Measurements from ENCODE around the gene IL19.

IL19 gene, protein sequence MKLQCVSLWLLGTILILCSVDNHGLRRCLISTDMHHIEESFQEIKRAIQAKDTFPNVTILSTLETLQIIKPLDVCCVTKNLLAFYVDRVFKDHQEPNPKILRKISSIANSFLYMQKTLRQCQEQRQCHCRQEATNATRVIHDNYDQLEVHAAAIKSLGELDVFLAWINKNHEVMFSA

DNA sequence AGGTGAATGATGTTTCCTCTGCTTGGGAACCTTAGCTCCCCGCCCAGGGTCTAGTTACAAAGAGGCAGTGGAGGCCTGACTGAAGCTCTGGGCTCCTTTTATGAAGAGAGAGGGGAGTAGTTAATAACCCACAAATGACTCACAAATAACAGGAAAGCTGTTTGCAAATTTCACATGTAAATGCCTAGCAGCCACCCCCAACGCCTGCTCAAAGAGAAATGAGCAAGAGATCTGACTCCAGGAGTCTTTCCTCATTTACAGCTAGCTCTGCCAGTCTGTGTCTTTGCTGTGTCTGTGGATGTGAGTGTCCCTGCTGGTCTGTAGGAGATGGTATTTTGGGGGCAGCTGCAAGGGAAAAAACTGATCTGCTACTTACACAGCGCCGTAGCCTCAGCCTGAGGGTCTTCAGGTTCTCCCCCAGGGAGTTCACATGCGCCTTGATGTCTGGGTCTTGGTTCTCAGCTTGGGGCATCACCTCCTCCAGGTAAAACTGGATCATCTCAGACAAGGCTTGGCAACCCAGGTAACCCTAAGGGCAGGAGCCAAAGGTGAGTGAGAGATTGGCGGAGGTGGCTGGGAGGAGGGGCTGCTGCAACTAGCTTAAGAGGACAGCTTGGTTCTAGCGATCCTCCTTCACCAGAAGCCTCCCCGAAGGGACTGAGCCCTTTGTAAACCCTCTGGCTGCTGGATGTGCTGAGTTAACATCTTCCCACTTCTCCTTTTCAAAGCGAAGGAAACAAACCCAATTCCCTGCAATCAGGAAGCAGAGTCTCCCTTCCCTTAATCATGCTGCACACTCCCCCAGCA is at the start of gene IL19:
IL19 (plus strand) TSS at position 243 of the 807 bp plus-strand sequence. CDS start 65,890 bp downstream, outside the sequence.
- DNase-seq: no peak

DNA sequence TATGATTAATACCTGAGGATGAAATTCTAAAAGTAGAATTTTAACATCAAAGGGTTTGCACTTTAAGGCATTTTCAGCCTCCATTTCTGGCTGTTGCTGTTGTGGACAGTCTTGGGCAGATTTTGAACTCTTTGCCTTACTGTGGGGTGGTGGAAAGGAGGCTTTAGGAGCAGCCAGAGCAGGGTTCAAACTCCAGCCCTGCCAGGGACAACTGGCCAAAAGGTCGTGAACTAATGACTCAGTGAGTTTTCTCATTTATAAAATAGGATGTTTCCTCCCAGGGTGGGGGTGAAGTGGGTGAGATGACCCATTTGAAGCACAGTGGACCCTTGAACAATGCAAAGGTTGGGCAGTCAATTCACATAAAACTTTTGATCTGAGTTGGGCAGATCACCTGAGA is 49.1 kb upstream of the IL19 start:
- no peak for DNase-seq

DNA sequence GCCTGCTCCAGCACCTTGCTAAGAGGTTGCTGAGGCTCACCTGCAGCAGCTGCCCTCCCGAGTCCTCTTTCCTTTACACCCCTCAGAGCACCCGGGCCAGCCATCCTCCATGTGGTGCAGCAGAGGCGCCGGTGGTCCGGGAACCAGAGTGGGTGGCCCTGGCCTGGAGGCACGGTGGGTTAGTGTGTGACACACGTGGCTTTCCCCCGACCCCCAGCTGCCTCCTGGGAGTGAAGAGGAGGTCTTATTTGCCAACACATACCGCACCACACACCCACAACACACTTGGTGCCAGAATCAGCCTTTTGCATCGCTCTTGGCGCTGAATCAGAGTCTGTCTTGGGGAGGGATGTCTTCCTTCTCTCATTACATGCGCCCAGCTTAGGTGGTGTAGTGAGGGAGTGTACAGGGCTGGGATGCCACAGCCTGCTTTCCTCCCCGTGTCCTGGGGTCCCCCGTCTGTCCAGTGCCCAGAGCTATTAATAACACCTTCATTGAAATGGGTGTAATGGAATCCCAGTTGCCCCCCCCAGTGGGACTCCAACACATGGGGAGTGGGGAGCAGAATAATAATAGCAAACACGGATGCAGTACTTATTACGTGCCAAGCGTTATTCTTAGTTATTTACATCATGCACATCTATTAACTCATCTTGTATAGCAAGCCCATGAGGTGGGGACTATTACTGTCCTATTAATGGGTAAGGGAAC is 47.7 kb upstream of the IL19 start:
- DNase-seq: no peak

DNA sequence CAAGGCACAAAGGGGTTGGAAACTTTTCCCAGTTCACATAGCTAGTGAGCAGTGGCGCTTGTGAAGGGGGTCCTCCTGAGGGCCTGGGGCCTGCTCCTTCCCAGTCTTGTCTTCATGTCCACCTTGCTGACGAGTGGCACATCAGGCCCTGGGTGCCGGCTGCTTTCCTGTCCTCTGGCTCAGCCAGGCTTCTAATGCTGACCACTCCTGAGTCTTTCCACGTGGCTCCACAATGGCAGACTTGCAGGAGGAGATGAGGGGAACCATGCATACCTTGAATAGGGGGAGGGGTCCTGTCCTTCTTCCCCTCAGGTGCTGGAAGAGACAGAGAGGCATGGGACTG is 47.1 kb upstream of the IL19 start:
- no peak for DNase-seq

DNA sequence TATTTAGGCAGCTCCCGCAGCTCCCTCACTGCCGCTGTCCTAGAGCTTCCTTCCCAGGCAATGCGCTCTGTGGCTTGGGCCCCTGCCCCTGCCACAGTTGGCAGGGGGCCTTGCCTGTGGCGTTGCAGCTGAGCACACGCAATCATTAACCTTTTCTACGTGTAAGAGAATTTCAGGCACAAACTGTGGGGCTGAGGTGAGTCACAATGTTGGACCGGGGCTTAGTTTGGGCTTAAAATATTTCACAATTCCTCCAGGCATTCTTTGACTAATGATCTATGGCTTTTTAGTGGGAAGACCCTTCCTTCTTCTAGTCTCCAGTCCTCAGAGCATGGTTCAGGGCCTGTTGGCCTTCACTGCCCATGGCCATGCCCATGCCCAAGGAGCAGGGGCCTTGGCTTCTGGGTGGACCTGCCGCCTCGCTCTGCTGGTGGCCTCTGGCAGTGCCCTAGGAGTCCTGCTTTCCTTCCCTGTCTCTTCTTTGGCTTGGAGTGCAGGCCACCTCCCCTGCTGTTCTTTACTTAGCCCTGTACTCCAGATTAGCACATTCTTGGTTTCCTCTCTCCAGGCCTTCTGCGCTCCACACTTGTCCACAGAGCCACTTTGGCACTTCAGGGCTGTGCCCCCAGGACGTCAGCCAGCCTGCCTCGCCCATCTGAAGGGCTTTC is 46.6 kb upstream of the IL19 start:
- DNase-seq: no peak

DNA sequence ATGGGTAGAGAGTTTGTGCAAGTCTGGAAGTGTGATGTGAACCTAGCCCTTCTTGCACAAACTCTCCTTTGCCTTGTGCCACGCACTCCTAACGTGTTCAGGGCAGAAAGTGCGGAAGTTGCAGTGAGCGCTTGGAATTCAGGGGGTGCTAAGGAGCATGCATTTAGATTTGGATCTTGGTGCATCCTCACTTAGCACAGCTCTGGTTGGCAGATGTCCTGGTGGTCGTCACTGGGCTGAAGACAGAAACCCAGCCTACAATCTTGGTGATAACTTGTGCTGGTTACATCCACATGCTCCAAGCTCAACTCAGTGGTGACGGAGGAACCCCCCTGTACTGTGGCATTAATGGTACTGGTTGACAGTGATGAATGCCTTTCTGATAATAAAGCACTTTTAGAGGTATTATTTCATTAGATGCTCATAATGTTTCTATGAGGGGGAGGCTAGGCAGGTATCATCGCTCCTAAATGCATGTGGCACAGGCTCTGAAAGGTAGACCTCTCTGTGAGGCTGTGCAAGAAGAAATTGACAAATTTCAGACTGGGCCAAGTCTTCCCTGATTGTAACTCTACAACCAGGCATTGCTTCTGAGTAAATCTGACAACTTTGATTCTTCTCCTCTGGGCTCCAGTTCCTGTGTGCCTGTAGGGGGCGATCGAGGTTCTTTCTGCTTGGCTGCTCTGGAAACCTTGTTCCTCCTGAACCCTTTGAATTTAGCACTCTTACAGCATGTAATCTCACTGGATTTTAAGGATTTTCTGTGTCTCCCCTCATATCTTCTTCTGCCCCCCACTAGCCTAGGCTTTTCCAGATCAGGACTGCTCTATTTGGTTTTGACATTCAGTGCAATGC is 45.2 kb upstream of the IL19 start:
- no peak for DNase-seq

DNA sequence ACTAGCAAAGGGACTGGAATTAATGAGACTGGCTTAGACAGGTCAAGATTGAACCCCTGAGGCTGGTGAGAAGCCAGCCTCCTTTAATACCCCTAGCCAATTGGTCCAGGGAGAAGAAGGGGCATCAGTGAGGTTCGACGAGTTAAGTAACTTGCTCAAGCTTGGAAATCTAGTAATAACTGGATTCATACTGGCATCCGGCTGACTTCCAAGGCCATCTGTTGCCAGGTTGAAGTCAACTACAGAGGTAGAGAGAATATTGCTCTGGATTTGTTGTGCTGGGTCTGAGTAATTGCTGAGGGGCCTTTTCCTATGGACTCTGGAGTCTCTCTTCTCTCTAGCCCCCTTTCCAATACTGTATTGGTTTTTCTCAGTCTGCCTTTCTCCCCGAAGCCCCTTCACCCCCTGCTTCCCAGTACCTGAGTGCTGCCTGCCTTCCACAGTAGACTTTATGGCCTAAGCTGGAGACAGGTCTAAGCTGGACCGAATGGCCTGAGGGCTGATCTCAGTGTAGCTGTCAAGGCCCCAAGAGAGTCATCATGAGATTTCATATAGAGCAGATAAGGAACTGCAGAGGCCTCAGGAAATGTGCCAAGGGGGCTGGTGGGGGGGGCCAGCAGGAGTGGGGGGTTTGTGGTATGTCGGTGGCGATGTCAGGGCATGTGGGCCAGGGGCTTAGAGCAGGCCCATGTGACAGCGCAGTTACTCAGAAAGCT is 42.4 kb upstream of the IL19 start:
- DNase-seq: no peak

DNA sequence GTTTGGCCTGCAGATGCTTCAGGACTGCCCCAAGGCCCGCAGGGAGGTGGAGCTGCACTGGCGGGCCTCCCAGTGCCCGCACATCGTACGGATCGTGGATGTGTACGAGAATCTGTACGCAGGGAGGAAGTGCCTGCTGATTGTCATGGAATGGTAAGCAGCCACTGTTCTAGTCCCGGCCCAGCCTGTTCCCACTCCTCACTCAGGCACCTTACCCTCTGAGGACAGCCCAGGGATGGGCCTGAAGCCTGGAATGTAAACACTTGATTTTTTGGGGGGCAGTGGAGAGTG is 41.9 kb upstream of the IL19 start:
- DNase-seq: no peak

DNA sequence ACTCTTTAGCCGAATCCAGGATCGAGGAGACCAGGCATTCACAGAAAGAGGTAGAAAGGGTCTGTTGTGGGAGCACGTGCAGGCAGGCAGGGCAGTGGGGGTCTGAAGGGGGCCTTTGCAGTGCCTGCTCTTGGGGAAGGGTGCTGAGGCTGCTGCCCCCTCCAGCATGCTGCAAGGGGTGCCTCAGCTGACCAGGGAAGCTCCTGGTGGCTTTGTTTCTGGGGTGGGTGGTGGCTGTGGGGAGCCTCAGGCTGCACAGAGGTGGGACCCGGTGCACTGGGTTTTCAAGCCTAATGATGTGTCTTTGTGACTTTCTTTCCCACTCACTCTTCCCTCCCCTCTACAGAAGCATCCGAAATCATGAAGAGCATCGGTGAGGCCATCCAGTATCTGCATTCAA is 41.5 kb upstream of the IL19 start:
- no peak for DNase-seq

DNA sequence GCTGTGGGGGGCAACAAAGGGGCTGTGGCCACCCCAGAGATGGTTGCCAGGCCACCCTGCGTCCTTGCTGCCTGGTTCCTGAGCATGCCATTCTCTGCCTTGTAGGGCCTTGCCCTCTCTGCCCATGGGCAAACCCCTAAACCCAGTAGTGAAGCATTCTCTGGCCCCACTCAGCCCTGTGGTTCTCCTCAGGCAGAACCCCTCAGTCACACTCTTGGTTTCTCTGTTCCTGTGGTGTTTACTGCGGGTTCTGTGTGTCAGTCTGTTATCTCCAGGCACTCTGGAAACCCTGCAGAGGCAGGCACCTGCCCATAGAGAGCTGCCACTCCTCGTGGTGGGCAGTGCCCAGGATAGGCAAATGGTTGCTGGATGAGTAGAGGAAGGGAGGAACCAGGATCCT is 41.1 kb upstream of the IL19 start:
- no peak for DNase-seq

DNA sequence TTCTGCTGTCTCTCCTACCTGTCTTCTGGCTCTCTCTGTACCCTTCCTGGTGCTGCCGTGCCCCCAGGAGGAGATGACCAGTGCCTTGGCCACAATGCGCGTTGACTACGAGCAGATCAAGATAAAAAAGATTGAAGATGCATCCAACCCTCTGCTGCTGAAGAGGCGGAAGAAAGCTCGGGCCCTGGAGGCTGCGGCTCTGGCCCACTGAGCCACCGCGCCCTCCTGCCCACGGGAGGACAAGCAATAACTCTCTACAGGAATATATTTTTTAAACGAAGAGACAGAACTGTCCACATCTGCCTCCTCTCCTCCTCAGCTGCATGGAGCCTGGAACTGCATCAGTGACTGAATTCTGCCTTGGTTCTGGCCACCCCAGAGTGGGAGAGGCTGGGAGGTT is 38.1 kb upstream of the IL19 start:
- DNase-seq: no peak

DNA sequence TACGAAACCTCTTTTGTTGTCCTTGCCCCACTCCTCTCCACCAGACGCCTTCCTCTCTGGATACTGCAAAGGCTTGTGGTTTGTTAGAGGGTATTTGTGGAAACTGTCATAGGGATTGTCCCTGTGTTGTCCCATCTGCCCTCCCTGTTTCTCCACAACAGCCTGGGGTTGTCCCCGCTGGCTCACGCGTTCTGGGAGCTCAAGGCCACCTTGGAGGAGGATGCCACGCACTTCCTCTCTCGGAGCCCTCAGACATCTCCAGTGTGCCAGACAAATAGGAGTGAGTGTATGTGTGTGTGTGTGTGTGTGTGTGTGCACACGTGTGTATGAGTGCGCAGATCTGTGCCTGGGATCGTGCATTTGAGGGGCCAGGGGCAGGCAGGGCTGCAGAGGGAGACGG is 37.6 kb upstream of the IL19 start:
- DNase-seq: no peak

DNA sequence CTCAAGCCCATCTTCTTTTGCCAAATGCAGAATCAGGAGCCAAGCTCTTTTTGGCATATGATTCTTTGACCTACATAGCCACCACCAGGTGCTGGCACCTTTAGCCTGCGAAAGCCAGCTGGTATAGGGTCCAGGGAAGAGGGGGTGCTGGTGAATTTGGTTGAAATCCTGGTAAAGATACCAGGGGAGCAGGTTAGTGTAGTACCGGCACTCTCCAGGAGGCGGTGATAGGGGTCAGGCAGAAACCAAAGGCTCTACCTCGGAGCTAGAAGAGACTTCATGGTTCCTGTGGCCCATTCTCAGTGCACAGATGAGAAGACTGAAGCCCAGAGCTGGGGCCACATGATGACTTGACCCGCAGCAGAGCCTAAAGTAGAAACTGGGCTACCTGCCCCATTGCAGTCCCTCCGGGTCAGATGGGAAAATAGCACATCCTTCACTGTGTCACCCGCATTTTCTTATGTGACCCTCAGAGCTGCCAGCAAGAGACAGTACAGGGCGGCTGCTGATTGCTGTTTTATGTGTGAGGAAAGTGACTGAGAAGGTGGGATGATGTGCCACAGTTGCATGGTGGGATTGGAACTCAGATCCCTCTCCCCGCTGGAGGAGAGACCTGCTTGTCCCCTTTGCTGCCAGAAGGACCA is 36.0 kb upstream of the IL19 start:
- DNase-seq: no peak

DNA sequence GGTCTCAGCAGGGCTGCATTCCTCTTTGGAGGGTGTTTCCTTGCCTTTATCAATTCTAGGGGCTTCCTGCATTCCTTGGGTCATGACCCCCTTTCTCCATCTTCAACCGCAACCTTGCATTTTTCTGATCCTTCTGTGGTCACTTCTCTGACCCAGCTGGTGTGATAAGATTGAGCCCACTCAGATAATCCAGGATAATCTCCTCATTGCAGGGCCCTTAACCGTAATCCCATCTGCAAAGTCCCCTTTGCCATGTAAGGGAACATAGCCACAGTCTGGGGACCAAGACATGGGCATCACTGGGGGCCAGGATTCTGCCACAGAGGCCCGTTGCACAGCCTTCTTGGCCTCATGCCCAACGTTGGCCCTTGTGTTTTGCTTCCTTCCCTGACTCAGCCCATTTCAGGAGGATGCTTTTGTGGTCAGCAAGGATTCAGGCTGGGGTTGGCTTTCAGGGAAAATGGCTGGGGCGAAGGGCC is 35.0 kb upstream of the IL19 start:
- DNase-seq: no peak

DNA sequence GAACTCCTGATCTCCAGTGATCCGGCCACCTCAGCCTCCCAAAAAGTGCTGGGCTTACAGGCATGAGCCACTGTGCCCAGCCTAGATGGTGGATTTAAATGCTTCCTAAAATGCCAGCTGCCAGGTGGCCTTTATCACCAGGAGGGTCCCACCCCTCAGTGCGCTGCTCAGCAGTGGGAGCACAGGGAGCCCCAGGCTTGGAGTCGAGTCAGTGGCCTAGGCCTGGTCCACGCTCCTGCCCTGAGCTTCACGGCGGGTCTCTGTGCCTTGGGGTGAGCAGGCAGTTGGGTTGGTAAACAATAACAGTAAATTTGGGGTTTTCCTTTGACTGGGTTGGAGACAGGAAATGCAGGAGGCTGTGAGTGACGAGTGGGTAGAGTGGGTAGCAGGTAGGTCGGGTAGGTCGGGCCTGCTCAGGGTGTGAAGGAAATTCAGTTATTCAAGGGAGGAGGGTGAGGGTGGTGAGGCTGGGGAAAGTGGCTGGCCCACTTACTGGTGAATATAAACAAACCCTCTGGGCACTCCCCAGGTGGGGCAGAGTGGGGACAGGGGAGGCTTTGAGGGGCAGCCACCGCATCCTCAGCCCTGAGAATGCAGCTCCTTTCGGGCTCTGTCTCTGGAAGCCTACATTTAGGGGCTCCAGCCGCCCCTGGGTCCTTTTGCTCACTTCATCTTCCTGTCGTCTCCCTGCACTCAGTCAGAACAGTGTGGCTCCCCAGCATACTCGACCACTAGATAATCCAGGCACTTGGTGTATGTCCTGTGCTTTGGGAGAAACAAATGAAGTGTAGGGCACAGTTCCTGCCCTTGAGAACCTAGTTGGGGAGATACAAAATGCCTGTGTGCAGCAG is 33.5 kb upstream of the IL19 start:
- DNase-seq: no peak

DNA sequence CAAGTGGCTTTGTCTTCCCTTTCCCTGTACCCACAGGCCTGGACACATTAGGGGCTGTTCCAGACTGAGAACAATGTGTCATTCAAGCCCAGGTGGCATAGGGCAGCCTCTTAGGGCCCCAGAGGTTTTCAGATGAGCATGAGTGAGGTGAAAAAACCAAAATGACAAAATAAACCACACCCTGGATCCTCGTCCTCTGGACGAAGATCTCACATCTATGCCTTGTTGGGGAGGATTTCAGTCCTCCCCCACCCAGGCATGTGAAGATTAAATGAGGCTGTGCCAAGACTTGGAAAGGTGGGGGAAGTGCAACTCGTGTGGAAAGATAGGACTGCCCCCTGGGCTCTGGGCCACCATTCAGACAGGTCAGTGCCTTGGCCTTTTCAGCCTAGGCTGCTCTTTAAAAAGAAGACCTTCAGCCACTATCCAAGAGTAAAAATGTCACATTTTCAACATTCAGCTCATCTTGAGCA is 32.8 kb upstream of the IL19 start:
- DNase-seq: no peak

DNA sequence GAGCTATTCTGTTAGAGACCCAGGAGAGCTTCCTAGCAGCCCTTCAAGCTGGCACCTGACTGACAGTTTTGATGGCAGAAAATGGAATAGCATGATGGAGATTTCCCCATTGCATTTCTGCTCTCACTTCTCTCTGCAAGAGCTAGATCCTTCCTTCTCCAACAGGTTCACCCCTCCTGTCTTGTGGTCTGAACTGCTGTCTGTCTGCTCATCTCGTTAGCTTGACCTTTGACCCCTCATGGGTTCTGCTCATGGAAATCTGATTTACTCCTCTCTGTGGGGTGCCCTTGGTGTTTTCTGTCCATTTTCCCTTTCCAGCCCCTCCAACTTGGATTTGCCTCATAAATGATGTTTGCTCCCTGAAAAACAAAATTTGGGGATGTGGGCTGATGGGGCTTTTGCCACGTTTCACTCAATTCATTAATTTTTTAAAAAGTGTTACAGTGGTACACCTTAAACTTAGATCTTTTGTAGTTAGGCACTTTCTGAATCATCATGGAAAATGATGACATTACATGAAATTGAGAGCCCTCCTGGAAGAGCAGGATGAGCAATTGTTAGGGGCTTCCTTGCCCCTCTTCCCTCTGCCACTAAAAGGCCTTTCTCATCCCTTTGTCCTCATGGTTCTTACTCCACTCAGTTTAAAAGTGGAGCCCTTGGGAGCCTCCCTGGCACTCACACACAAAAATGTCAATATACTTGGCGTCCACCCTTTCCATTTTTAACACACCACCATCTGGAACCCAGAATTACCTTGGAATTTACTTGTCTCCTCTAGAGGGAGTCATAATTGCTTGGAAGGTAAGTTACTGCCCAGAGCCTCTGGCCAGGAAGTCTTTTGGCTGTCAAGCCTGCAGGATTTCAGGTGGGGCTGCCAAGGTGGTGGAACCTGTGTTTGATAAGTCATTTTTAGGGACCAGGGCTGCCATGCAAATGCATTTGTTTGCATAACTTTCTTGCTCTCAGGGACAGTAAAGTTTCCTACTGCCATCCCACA is 31.9 kb upstream of the IL19 start:
- DNase-seq: no peak

DNA sequence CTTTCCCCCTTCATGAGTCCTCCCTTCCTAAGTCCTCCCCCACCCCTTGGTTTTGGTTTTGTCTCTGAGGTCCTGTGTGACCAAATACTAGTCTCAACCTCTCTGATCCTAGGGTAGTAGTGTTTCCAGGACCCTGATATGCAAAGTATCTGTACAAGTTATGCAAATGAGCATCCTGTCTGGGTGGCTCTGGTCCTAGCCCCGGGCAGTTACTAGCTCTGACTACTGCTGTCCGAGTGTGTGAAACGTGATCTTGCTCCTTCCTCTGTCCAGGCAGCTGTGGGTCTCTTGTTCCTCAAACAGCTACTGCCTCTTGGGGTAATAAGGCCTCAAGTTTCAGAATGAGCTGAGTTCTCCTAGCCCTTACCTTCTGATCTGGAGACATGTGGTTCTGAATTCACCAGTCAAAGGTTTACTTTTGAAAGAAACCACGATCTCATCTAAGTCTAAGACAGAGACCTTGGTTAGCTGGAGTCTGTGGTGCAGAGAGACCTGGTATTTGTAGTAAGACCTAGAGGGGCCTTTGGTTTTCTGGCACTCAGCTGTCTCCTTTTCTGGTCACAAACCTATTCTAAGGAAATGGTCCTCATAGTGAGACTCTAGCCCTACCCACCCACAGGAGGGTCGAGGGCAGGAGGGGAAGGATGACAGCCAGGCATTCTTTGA is 31.0 kb upstream of the IL19 start:
- no peak for DNase-seq
